Measurements from ENCODE around the gene P2RY2.

Gene P2RY2

GRCh38 chr11:73178681-73179080 lies 39.4 kb upstream of the P2RY2 start:
- no peak for DNase-seq (ENCODE audit: low read depth)
- H3K4me3 ChIP-seq (ENCODE audit: low read depth, low read length) = no peak overlapping the region
- no peak for TF ChIP-seq CTCF (IDR thresholded peaks at IDR 0.05; ENCODE audit: insufficient read depth, low read depth, low read length, missing control alignments)

- DNase-seq (ENCODE audit: low read depth) = no peak
- no peak for TF ChIP-seq CTCF (IDR thresholded peaks at IDR 0.05; ENCODE audit: insufficient read depth, low read depth, low read length, missing control alignments)
Measured at GRCh38 chr11:73182824-73183321, 35.2 kb upstream of the P2RY2 start.

GRCh38 chr11:73184953-73185671 lies 33.0 kb upstream of the P2RY2 start:
- no peak overlapping the region for H3K4me3 ChIP-seq (ENCODE audit: low read depth, low read length)

More at GRCh38 chr11:73182824-73183321, 35.2 kb upstream of the P2RY2 start:
- no peak overlapping the region for H3K4me3 ChIP-seq (ENCODE audit: low read depth, low read length)

GRCh38 chr11:73185680-73186293 lies 32.3 kb upstream of the P2RY2 start:
- DNase-seq (ENCODE audit: low read depth) = no peak
- no peak for TF ChIP-seq CTCF (IDR thresholded peaks at IDR 0.05; ENCODE audit: insufficient read depth, low read depth, low read length, missing control alignments)
- H3K4me3 ChIP-seq (ENCODE audit: low read depth, low read length) = no peak overlapping the region

More at GRCh38 chr11:73184953-73185671, 33.0 kb upstream of the P2RY2 start:
- peak; percentile 99 for TF ChIP-seq CTCF (IDR thresholded peaks at IDR 0.05; ENCODE audit: insufficient read depth, low read depth, low read length, missing control alignments)
- DNase-seq (ENCODE audit: low read depth) = peak; percentile 69

- H3K4me3 ChIP-seq (ENCODE audit: low read depth, low read length) = no peak overlapping the region
- no peak for TF ChIP-seq CTCF (IDR thresholded peaks at IDR 0.05; ENCODE audit: insufficient read depth, low read depth, low read length, missing control alignments)
- DNase-seq (ENCODE audit: low read depth) = no peak
Measured at GRCh38 chr11:73186294-73186850, 31.7 kb upstream of the P2RY2 start.

- no peak for TF ChIP-seq CTCF (IDR thresholded peaks at IDR 0.05; ENCODE audit: insufficient read depth, low read depth, low read length, missing control alignments)
- H3K4me3 ChIP-seq (ENCODE audit: low read depth, low read length) = no peak overlapping the region
- no peak for DNase-seq (ENCODE audit: low read depth)
Measured at GRCh38 chr11:73186886-73187285, 31.2 kb upstream of the P2RY2 start.

All from GM12865 (cell line).